Measurements from ENCODE around the gene VIPR1.

VIPR1 gene

DNA sequence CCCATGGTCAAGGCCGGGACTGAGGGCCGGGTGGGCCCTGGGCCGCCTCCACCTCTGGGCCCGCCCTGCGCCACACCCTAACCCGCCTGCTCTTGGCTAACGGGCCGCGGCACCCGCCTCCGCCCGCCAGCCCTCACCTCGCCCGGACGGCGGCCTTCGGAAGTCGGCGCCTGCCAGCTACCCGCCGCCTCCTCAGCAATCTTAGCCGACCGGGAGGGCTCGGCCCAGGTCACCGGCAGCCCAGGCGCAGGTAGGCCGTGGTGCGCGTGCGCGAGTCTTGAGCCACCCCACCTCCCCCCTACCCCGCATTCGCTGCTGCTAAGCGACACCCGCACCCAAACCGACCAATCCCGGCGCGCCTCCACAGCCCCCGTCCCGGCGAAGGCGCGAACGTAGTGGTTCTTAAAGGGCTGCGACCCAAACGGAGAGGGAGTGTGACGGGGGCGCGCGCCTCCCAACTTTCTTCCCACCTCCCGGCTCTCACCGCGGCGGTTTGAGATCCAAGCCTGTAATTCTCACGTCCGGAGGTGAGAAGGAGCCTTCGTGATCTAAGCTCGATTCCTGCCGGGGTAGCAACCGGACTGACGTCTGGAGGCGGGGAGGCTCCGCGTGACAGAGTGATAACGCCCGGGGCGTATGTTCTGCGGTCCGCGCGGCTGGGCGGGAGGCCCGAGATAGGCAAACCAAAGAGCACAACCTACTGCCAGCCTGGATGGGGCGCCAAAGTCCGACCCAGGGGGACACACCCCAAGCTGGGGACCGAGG lies 79.4 kb downstream of the VIPR1 start, which contains the start of gene SEC22C:
Gene SEC22C (minus strand): TSS at position 259 of the 765 bp plus-strand sequence. CDS start 12,921 bp downstream, outside the sequence.
- peak; percentile 96 for DNase-seq

GRCh38 chr3:42582474-42583070 lies 80.1 kb downstream of the VIPR1 start:
- DNase-seq = no peak

Data from stimulated activated CD4-positive, alpha-beta T cell treated with anti-CD3 and anti-CD28 coated beads, Interleukin-1b, Interleukin-23, amount 100 ng/mL, for 48 hours (primary cell).